Gastrocnemius medialis (tissue), 4 donors: ENCODE data around the gene PPP1R14C.

ENCODE experiments used
- POLR2A ChIP-seq, 2 donors: fragments of 450-650 bp; IDR thresholded peaks; one replicate each; pipeline ENCODE4 v1.6.1; 2017; ENCODE audit warnings: antibody characterized with exemption in 2 of 2, mild to moderate bottlenecking in 2 of 2, moderate library complexity in 2 of 2
- TF ChIP-seq, protein P1 (sequence below), 5 experiments: fragments of 450-650 bp in 3 of 5; fragments of 200-600 bp in 2 of 5; sonication (generic) in 2 of 5; IDR thresholded peaks in 4 of 5; conservative IDR thresholded peaks in 1 of 5; 1 replicate in 4 of 5; 2 replicates in 1 of 5; pipeline ENCODE4 v1.5.1; 2016 to 2019; ENCODE audit warnings: antibody characterized with exemption in 5 of 5, mild to moderate bottlenecking in 3 of 5, moderate library complexity in 3 of 5

DNA sequence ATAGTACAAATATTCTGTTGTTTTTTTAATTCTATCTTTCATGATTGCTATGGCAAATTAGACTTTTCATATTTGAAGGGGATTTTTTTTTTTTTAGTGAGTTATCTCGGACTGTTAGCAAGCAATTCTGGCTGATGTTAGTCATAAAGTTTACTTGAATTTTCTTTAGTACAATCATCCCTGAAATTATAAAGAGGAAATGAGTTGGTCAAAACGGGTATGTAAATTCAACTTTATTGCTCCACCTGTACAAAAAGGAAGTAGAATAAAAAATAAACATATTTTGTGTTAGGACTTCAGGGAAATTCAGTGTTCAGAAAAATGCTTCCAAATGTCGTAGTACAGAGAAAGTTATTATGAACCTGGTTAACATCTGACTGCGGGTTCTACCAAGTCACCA is 40.3 kb downstream of the PPP1R14C start:
- TF ChIP-seq, protein P1, sequence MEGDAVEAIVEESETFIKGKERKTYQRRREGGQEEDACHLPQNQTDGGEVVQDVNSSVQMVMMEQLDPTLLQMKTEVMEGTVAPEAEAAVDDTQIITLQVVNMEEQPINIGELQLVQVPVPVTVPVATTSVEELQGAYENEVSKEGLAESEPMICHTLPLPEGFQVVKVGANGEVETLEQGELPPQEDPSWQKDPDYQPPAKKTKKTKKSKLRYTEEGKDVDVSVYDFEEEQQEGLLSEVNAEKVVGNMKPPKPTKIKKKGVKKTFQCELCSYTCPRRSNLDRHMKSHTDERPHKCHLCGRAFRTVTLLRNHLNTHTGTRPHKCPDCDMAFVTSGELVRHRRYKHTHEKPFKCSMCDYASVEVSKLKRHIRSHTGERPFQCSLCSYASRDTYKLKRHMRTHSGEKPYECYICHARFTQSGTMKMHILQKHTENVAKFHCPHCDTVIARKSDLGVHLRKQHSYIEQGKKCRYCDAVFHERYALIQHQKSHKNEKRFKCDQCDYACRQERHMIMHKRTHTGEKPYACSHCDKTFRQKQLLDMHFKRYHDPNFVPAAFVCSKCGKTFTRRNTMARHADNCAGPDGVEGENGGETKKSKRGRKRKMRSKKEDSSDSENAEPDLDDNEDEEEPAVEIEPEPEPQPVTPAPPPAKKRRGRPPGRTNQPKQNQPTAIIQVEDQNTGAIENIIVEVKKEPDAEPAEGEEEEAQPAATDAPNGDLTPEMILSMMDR (IDR thresholded peaks at IDR 0.05 in 4 of 5, conservative IDR thresholded peaks at IDR 0.05 in 1 of 5): no peak
- TF ChIP-seq POLR2A (IDR thresholded peaks at IDR 0.05): no peak
